SK-N-SH treated with all-trans-retinoic acid at 6 μM for 48 hours (cell line): ENCODE measurements around the gene ISM2.

Experiments
- ATAC-seq: fragments of 200-7000 bp; cut with Tn5 transposase; 3 replicates; pipeline ENCODE4 v1.9.1; 2020; ENCODE audit warnings: mild to moderate bottlenecking, moderate library complexity
- ARNTL ChIP-seq: fragments of 450-650 bp; formaldehyde crosslinking; IDR thresholded peaks from 2 replicates; pipeline ENCODE4 v1.5.0; 2020; ENCODE audit warnings: low read depth, mild to moderate bottlenecking, moderate library complexity, borderline replicate concordance
- BACH2 ChIP-seq: fragments of 250-450 bp; sonication (Bioruptor Pico); IDR thresholded peaks from 2 replicates; pipeline ENCODE4 v1.9.0; 2021; ENCODE audit warnings: mild to moderate bottlenecking, borderline replicate concordance
- CSDC2 ChIP-seq: fragments of 250-450 bp; sonication (Bioruptor Pico); IDR thresholded peaks from 2 replicates; pipeline ENCODE4 v1.5.0; 2020; ENCODE audit warnings: mild to moderate bottlenecking, moderate library complexity
- CSRNP3 ChIP-seq: fragments of 250-450 bp; sonication (Bioruptor Pico); IDR thresholded peaks from 2 replicates; pipeline ENCODE4 v1.5.1; 2021; ENCODE audit warnings: mild to moderate bottlenecking, moderate library complexity
- ESRRG ChIP-seq: fragments of 250-450 bp; sonication (Bioruptor Pico); IDR thresholded peaks from 2 replicates; pipeline ENCODE4 v1.6.1; 2021; ENCODE audit warnings: mild to moderate bottlenecking
- GLIS3 ChIP-seq: fragments of 250-450 bp; sonication (Bioruptor Pico); IDR thresholded peaks from 2 replicates; pipeline ENCODE4 v1.5.0; 2020; ENCODE audit warnings: mild to moderate bottlenecking, moderate library complexity
- ISL1 ChIP-seq: fragments of 250-450 bp; sonication (Bioruptor Pico); IDR thresholded peaks from 2 replicates; pipeline ENCODE4 v2.1.2; 2022; ENCODE audit warnings: mild to moderate bottlenecking, moderate library complexity
- OSR1 ChIP-seq: fragments of 250-450 bp; sonication (Bioruptor Pico); IDR thresholded peaks from 2 replicates; pipeline ENCODE4 v1.8.0; 2022; ENCODE audit warnings: moderate library complexity, mild to moderate bottlenecking, inconsistent platforms
- PPARA ChIP-seq: fragments of 250-450 bp; sonication (Bioruptor Pico); IDR thresholded peaks from 2 replicates; pipeline ENCODE4 v1.5.0; 2020; ENCODE audit warnings: mild to moderate bottlenecking, borderline replicate concordance
- RARB ChIP-seq: fragments of 250-450 bp; sonication (Bioruptor Pico); IDR thresholded peaks from 2 replicates; pipeline ENCODE4 v1.8.0; 2021; ENCODE audit warnings: mild to moderate bottlenecking, moderate library complexity
- SNAI2 ChIP-seq: fragments of 250-450 bp; sonication (Bioruptor Pico); IDR thresholded peaks from 2 replicates; pipeline ENCODE4 v1.5.0; 2020; ENCODE audit warnings: mild to moderate bottlenecking, moderate library complexity
- TCF4 ChIP-seq: fragments of 250-450 bp; sonication (Bioruptor Pico); IDR thresholded peaks from 2 replicates; pipeline ENCODE4 v1.8.0; 2021; ENCODE audit warnings: mild to moderate bottlenecking, moderate library complexity, borderline replicate concordance
- TSHZ2 ChIP-seq: fragments of 250-450 bp; sonication (Bioruptor Pico); IDR thresholded peaks from 2 replicates; pipeline ENCODE4 v1.5.0; 2020; ENCODE audit warnings: mild to moderate bottlenecking, moderate library complexity
- ZC3H10 ChIP-seq: fragments of 250-450 bp; sonication (Bioruptor Pico); IDR thresholded peaks from 2 replicates; pipeline ENCODE4 v1.5.1; 2021; ENCODE audit warnings: mild to moderate bottlenecking, moderate library complexity
- ZFP3 ChIP-seq: fragments of 250-450 bp; sonication (Bioruptor Pico); IDR thresholded peaks from 2 replicates; pipeline ENCODE4 v1.5.0; 2020; ENCODE audit warnings: mild to moderate bottlenecking, moderate library complexity
- ZNF565 ChIP-seq: fragments of 450-650 bp; formaldehyde crosslinking; conservative IDR thresholded peaks from 2 replicates; pipeline ENCODE4 v1.5.0; 2020; ENCODE audit warnings: low read depth, mild to moderate bottlenecking, moderate library complexity
- TF ChIP-seq, protein P1 (sequence below): fragments of 250-450 bp; sonication (Bioruptor Pico); IDR thresholded peaks from 2 replicates; pipeline ENCODE4 v1.5.1; 2020; ENCODE audit warnings: low read depth, mild to moderate bottlenecking, moderate library complexity

Gene ISM2

DNA sequence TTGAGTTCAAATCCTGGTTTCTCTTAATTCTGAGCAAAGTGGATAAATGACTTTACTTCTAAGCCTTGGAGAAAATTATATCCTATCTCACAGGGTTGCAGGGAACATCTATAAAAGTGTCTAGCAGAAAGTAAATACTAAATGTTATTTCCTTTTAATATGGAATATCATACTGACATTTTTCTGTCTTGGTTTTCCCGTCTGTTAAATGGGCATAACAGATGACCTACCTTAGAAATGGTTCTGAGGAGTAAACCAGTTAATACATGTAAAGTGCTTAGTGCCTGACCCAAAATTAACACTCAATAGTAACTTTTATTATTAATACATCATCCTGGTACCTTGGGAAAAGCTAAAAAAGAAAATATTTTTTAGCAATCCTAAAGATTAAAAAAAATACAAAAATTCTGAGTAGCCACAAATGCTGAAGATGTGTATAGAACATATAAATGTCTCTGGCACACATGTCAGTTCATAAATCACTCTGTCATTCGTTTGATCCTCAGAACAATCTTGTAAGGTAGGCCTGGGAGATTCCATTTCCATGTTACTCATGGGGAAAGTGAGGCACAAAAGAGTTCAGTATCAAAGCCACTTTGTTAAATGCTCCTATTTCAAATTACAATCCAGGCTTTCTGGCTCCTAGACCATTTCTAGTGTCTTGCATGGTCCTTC is 42.5 kb downstream of the ISM2 start:
- TF ChIP-seq RARB (no peak), TSHZ2 (CRISPR knock-in tag) (no peak), GLIS3 (CRISPR knock-in tag) (no peak)
- ATAC-seq, result no peak

GRCh38 chr14:77442196-77442595 is 56.4 kb downstream of the ISM2 start:
- no peak for TF ChIP-seq BACH2
- no peak for ATAC-seq

DNA sequence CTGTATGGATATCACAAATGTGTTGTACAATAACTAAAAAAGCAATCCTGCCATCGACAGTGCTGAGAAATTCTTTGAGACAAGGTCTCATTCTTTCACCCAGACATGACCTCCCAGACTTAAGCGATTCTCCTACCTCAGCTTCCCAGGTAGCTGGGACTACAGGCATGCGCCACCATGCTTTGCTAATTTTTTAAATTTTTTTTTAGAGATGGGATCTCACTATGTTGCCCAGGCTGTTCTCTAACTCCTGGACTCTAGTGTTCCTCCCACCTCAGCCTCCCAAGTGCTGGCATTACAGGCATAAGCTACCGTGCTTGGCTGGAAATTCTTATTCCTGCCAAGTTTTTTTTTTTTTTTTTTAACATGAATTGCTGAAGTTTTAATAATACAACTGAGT is 58.8 kb downstream of the ISM2 start:
- no peak for ATAC-seq
- no peak for TF ChIP-seq OSR1 (CRISPR knock-in tag)
- TF ChIP-seq PPARA (CRISPR knock-in tag), result no peak
- no peak for TF ChIP-seq ESRRG (CRISPR knock-in tag)
- TF ChIP-seq, protein P1, sequence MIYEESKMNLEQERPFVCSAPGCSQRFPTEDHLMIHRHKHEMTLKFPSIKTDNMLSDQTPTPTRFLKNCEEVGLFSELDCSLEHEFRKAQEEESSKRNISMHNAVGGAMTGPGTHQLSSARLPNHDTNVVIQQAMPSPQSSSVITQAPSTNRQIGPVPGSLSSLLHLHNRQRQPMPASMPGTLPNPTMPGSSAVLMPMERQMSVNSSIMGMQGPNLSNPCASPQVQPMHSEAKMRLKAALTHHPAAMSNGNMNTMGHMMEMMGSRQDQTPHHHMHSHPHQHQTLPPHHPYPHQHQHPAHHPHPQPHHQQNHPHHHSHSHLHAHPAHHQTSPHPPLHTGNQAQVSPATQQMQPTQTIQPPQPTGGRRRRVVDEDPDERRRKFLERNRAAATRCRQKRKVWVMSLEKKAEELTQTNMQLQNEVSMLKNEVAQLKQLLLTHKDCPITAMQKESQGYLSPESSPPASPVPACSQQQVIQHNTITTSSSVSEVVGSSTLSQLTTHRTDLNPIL (CRISPR knock-in tag), result no peak
- no peak for TF ChIP-seq CSDC2 (CRISPR knock-in tag)
- no peak for TF ChIP-seq ZNF565 (CRISPR knock-in tag)
- TF ChIP-seq SNAI2 (CRISPR knock-in tag), result no peak
- no peak for TF ChIP-seq ZC3H10 (CRISPR knock-in tag)
- no peak for TF ChIP-seq GLIS3 (CRISPR knock-in tag)
- no peak for TF ChIP-seq TSHZ2 (CRISPR knock-in tag)
- TF ChIP-seq TCF4 (CRISPR knock-in tag), result no peak
- TF ChIP-seq ISL1 (CRISPR knock-in tag), result no peak
- no peak for TF ChIP-seq ZFP3
- TF ChIP-seq, all 23 proteins: peak for 0

DNA sequence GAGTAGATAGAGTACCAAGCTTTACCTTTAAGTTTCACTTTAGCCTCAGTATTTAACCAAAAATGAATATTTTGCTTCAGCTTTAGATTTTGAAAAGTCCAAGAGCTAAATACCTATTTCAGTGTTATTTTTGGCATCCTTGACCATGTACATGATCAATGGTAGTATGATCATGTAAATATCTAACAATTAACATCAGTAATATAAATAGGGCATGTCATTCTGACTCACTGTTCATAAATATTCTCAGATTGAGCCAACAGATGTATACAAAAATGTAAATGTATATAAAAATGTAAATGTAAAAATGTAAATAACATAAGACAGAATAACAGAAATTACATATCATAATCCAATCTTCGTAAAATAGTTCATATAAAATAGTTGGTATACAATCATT is 60.0 kb downstream of the ISM2 start:
- ATAC-seq, result no peak

More for the DNA sequence above, 60.0 kb downstream of the ISM2 start:
- TF ChIP-seq ARNTL (no peak), CSRNP3 (CRISPR knock-in tag) (no peak), ZFP3 (no peak), TSHZ2 (CRISPR knock-in tag) (no peak), OSR1 (CRISPR knock-in tag) (no peak)
- TF ChIP-seq, protein P1 (CRISPR knock-in tag), result no peak
- TF ChIP-seq, all 23 proteins: peak for 0
